ENCODE results near the gene PDE6D. TPM values are rescaled to one million over a fixed set of nuclear protein-coding genes. Genes with fewer than 3 reads are reported as not detected.

The PDE6D gene
- total RNA-seq, 1 experiment from 2014 or later, result 68.2 TPM

DNA sequence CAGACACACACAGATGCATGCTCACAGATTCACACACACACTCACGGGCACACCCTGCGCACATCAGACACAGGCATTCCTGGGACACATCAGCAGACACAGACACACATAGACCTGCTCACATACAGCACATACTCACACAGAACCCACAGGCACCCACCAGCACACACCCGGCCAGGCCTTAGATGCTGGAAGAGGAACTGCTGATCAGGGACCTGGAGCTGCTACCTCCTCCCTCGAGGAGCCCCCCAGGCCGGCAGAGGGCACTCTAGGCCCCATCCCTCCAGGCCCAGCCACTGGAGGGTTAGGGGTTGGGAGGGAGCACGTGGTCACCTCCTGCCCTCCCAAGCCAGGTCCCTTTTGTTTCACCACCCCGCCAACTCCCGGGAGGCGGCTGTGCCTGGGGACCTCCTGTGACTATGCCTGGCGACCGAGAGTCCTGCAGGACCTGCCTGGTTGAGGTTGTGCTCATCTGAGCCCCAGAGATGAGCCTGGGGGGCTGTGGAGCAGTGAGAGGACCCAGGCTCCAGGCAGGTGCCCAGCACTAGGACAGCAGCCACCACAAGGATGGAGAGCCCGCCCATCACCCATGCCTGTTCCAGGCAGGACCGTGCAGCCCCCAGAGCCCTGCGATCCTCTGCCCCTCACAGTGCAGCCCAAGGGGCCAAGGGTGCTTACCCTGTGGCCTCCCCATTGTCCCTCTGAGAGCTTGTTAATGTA lies 93.8 kb downstream of the PDE6D start:
- in situ Hi-C loops (cut with HindIII; ENCODE audit: low sequenced_read_pairs), result no loop called here
- DNase-seq (ENCODE audit: low spot score), result no peak

DNA sequence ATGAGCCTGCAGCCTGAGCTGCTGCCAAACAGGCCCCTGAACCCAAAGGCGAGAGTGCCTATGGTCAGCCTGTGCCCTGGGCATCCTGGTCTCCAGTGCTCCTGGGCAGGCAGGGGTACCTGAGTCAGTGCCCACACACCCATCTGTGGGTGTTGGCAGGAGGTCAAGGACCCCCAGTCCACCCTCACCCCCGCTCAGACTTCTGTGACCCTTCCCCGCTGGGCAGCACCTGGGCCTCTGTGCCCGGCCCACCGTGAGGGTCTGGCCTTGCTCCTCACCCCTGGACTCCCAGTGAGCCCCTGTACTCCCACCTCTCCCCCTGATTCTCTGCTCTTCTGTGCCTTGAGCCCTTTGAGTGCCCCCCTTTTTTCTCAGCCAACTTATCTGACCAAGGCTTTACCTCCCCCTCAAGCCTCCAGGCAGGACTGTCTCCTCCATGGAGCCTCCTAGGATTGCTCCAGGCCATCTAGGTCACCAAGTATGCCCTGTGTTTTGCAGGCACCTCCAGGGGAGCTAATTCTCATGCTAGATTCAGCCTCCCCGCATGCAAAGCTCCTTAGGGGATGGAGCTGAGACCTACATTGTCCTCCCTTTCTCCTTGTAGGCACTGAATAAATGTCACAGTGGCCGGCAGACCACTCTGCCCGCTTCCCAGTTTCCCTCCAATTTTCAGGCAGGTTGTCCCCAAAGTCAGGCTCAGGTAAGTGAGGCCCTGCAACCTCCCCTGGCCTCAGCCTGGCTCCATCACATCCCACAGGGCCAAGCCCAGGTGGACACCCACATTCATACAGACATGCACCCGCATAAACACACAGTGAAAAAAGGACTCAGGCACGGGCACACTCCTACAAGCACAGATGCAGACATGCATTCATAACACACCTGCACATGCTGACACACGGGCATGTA lies 94.6 kb downstream of the PDE6D start:
- no peak for DNase-seq (ENCODE audit: low spot score)
- in situ Hi-C loops (cut with HindIII; ENCODE audit: low sequenced_read_pairs), result no loop called here

- no peak for DNase-seq (ENCODE audit: low spot score)
Observed at GRCh38 chr2:231685349-231686191, 95.5 kb downstream of the PDE6D start.

GRCh38 chr2:231684314-231685223 lies 96.5 kb downstream of the PDE6D start:
- no peak for DNase-seq (ENCODE audit: low spot score)
- in situ Hi-C loops (cut with HindIII; ENCODE audit: low sequenced_read_pairs), result no loop called here

More at GRCh38 chr2:231685349-231686191, 95.5 kb downstream of the PDE6D start:
- in situ Hi-C loops (cut with HindIII; ENCODE audit: low sequenced_read_pairs), result no loop called here

DNA sequence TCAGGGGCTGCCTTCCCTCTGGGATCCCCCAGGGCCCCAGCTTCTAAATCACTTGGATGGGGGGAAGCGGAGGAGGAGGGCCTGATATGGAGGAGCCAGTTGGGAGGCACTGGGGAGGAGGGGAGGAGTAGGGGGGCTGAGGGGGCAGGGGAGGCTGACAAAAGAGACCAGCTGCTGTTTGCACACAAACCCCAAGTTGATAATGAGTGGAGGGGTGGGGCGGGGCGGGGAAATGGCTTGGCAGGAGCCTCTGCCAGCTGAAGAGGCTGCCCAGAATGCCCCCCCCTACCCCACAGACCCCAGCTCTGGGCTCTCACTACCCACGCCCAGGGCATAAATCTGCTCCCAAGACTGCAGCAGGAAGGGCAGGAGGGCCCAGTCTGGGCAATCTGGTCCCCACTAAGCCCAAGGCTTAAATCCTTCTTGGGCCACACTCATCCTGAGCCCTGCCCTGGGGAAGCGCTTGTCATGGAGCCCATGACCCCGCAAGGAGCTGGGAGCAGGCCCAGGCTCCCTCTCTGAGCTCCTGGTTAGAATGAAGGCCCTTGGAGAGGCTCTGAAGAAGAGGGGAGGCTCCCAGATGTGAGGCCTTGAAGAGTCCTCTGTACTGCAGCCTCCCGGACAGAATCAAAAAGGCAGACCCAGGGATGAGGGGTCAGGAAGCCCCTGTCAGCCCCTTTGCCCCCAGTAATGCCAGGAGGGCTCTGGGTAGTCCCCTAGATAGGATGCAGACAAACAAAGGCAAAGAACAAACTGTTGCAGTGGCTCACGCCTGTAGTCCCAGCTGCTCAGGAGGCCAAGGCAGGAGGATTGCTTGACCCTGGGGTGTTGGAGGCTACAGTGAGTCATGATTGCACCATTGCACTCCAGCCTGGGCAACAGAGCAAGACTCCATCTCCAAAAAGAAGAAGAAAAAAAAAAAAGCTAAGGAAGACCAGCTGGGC lies 97.5 kb downstream of the PDE6D start:
- no peak for DNase-seq (ENCODE audit: low spot score)

GRCh38 chr2:231682603-231683291 lies 98.3 kb downstream of the PDE6D start:
- no peak for DNase-seq (ENCODE audit: low spot score)
- in situ Hi-C loops (cut with HindIII; ENCODE audit: low sequenced_read_pairs), result no loop called here

More for the DNA sequence above, 97.5 kb downstream of the PDE6D start:
- in situ Hi-C loops (cut with HindIII; ENCODE audit: low sequenced_read_pairs), result no loop called here

Other genes starting within 250 kb of the PDE6D start
- not detected in 2 replicates for gene TEX44, start 188.4 kb downstream of the PDE6D start, total RNA-seq (2014; rRNA removed; shearing (Covaris generic))
- 1,275 and 1,509 TPM in 2 replicates for gene PTMA, start 72.8 kb downstream of the PDE6D start, total RNA-seq (2014; rRNA removed; shearing (Covaris generic))
- 60.0 and 96.3 TPM in 2 replicates for gene COPS7B, start 5.2 kb upstream of the PDE6D start, total RNA-seq (2014; rRNA removed; shearing (Covaris generic))
- 1.6 and 2.6 TPM in 2 replicates for gene NPPC, start 145.1 kb upstream of the PDE6D start, total RNA-seq (2014; rRNA removed; shearing (Covaris generic))
- 33.1 and 33.3 TPM in 2 replicates for gene DIS3L2, start 180.4 kb upstream of the PDE6D start, total RNA-seq (2014; rRNA removed; shearing (Covaris generic))